Tibial artery (tissue), 4 donors: Measurements from ENCODE around the gene KLHL40.

ENCODE experiments used
- DNase-seq, 2 donors: peaks; one replicate each; pipeline ENCODE4 v3.0.0-alpha.2; 2019
- H3K27ac ChIP-seq, 2 donors: fragments of 200-600 bp; sonication (generic) in 1 of 2; 1 replicate in 1 of 2; 2 replicates in 1 of 2; pipeline ENCODE4 v1.5.1; 2018 to 2019; ENCODE audit warnings: mild to moderate bottlenecking in 1 of 2
- H3K27me3 ChIP-seq, 2 donors: fragments of 200-600 bp; sonication (generic) in 1 of 2; one replicate each; pipeline versions ENCODE4 v1.5.1 to v1.6.0; 2016 to 2019
- H3K36me3 ChIP-seq, 3 donors: fragments of 200-600 bp; sonication (generic) in 2 of 3; one replicate each; pipeline ENCODE4 v1.5.1; 2016 to 2019; ENCODE audit warnings: mild to moderate bottlenecking in 2 of 3
- H3K4me1 ChIP-seq, 4 donors: fragments of 200-600 bp; sonication (generic) in 2 of 4; 1 replicate in 3 of 4; 2 replicates in 1 of 4; pipeline ENCODE4 v1.5.1; 2016 to 2019
- H3K4me3 ChIP-seq, 2 donors: fragments of 200-600 bp; sonication (generic) in 1 of 2; 1 replicate in 1 of 2; 2 replicates in 1 of 2; pipeline ENCODE4 v1.5.1; 2018 to 2019; ENCODE audit warnings: mild to moderate bottlenecking in 2 of 2
- H3K9me3 ChIP-seq, 3 donors: fragments of 200-600 bp; sonication (generic) in 1 of 3; one replicate each; pipeline ENCODE4 v1.5.1; 2016 to 2019
- CTCF ChIP-seq, 2 experiments: fragments of 200-600 bp in 1 of 2; fragments of 450-650 bp in 1 of 2; IDR thresholded peaks; one replicate each; pipeline ENCODE4 v1.5.1; 2017 to 2019; ENCODE audit warnings: antibody characterized with exemption in 2 of 2, mild to moderate bottlenecking in 1 of 2, moderate library complexity in 1 of 2
- intact Hi-C: fragments of 100-400 bp; cut with DNase I; formaldehyde crosslinking; loops from one replicate; pipeline ENCODE4 v1.15.0; 2023; ENCODE audit warnings: low total_unique reads

The KLHL40 gene

GRCh38 chr3:42732829-42733459, 47.6 kb downstream of the KLHL40 start:
- no peak overlapping the region for H3K27ac ChIP-seq
- peaks cover 0 to 15% (median 11%) of the 10 kb centered on the region in 4 donors for H3K4me1 ChIP-seq
- no peak for TF ChIP-seq CTCF (IDR thresholded peaks at IDR 0.05)
- intact Hi-C loops, result no loop called here
- H3K27me3 ChIP-seq, result no peaks in the 10 kb centered on the region
- no peaks in the 10 kb centered on the region for H3K36me3 ChIP-seq
- DNase-seq, result no peak
- no peak overlapping the region for H3K4me3 ChIP-seq
- H3K9me3 ChIP-seq, result no peaks in the 10 kb centered on the region

GRCh38 chr3:42733501-42734262, 48.3 kb downstream of the KLHL40 start:
- no peaks in the 10 kb centered on the region for H3K27me3 ChIP-seq
- H3K9me3 ChIP-seq, result no peaks in the 10 kb centered on the region
- DNase-seq, result no peak
- no peak overlapping the region for H3K27ac ChIP-seq
- no peak overlapping the region for H3K4me3 ChIP-seq
- peaks cover 0 to 15% (median 11%) of the 10 kb centered on the region in 4 donors for H3K4me1 ChIP-seq
- no peaks in the 10 kb centered on the region for H3K36me3 ChIP-seq
- no peak for TF ChIP-seq CTCF (IDR thresholded peaks at IDR 0.05)
- intact Hi-C loops, result no loop called here

GRCh38 chr3:42734263-42734860, 49.0 kb downstream of the KLHL40 start:
- TF ChIP-seq CTCF (IDR thresholded peaks at IDR 0.05), result no peak
- no peak for DNase-seq
- H3K36me3 ChIP-seq, result no peaks in the 10 kb centered on the region
- no peaks in the 10 kb centered on the region for H3K27me3 ChIP-seq
- no peak overlapping the region for H3K4me3 ChIP-seq
- intact Hi-C loops, result no loop called here
- peaks cover 0 to 18% (median 13%) of the 10 kb centered on the region in 4 donors for H3K4me1 ChIP-seq
- no peaks in the 10 kb centered on the region for H3K9me3 ChIP-seq
- H3K27ac ChIP-seq, result no peak overlapping the region

GRCh38 chr3:42735019-42735418, 49.7 kb downstream of the KLHL40 start:
- no peak for DNase-seq
- TF ChIP-seq CTCF (IDR thresholded peaks at IDR 0.05), result no peak
- H3K36me3 ChIP-seq, result no peaks in the 10 kb centered on the region
- peaks cover 0 to 17% (median 11%) of the 10 kb centered on the region in 4 donors for H3K4me1 ChIP-seq
- H3K27me3 ChIP-seq, result no peaks in the 10 kb centered on the region
- H3K27ac ChIP-seq, result no peak overlapping the region
- intact Hi-C loops, result no loop called here
- no peak overlapping the region for H3K4me3 ChIP-seq
- H3K9me3 ChIP-seq, result no peaks in the 10 kb centered on the region

- peaks cover 0 to 19% (median 12%) of the 10 kb centered on the region in 4 donors for H3K4me1 ChIP-seq
- no peak overlapping the region for H3K4me3 ChIP-seq
- H3K36me3 ChIP-seq, result no peaks in the 10 kb centered on the region
- DNase-seq, result no peak
- TF ChIP-seq CTCF (IDR thresholded peaks at IDR 0.05), result no peak
- H3K27ac ChIP-seq, result no peak overlapping the region
- intact Hi-C loops, result no loop called here
- H3K27me3 ChIP-seq, result no peaks in the 10 kb centered on the region
- no peaks in the 10 kb centered on the region for H3K9me3 ChIP-seq
Measured at GRCh38 chr3:42735615-42736014, 50.3 kb downstream of the KLHL40 start.
